Measurements from ENCODE around the gene EML6.

EML6 gene

DNA sequence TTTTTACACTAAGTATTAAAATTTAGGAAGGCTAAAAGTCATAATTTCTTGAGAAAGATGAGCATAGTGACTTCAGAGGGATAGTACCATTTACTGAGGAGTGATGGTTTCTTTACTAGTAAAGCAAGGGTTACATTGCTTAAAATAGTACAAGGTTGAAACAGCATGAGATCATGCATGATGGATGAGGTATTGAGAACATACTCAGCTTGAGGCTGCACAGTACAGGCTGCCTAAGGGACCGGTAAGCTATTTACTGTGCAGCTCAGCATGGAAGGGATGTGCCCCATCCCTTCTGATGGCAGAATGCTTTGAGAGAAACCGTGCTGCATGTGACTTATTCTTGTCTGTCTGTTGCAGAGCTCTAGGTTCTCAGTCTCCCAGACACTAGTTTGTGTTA, 122.1 kb downstream of the EML6 start:
- TF ChIP-seq, protein P1, sequence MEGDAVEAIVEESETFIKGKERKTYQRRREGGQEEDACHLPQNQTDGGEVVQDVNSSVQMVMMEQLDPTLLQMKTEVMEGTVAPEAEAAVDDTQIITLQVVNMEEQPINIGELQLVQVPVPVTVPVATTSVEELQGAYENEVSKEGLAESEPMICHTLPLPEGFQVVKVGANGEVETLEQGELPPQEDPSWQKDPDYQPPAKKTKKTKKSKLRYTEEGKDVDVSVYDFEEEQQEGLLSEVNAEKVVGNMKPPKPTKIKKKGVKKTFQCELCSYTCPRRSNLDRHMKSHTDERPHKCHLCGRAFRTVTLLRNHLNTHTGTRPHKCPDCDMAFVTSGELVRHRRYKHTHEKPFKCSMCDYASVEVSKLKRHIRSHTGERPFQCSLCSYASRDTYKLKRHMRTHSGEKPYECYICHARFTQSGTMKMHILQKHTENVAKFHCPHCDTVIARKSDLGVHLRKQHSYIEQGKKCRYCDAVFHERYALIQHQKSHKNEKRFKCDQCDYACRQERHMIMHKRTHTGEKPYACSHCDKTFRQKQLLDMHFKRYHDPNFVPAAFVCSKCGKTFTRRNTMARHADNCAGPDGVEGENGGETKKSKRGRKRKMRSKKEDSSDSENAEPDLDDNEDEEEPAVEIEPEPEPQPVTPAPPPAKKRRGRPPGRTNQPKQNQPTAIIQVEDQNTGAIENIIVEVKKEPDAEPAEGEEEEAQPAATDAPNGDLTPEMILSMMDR (conservative IDR thresholded peaks at IDR 0.05; ENCODE audit: low read depth, low read length): no peak
- H3K4me3 ChIP-seq (ENCODE audit: low read length): no peak overlapping the region
- no peak for DNase-seq (ENCODE audit: low read depth)

DNA sequence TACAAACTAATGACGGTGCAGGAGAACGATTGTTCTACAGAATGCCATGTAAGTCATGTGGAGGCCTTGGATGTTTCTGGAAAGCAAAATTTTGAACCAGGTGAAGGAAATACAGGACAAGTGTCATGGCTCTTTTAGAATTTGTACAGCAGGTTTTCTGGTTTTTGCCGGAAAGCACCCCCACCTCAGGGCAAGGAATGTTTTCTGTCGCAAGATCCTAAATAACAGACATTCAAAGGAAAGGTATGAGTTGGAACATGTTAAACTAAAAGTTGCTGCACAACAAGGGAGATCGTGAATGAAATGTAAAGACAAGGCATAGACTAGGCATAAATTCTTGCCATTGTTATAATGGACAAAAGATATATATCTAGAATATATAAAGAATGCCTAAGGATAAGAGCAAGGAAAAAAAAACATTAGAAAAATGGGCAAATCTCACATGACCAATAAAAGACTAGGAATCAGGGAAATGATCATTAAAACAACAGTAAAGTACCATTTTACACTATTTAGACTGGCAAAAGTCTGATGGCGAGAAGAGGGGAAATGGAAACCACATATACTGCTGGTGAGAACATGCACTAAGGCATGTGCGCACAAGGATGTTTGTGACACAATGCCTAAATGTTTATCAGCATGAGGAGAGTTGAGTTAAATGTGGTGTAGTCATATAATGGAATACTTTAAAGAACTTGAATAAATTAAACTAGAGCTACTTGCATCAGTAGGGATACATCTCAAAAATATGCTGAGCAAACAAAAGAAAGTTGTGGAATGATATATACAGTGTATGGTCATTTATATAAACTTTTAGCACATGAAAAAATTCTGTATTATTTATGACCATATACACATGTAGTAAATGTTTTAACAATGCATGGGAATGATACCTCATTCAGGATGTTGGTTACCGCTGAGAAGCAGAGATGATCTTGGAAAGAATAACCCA, 127.0 kb downstream of the EML6 start:
- TF ChIP-seq, protein P1 (conservative IDR thresholded peaks at IDR 0.05; ENCODE audit: low read depth, low read length): no peak
- H3K4me3 ChIP-seq (ENCODE audit: low read length): no peak overlapping the region
- no peak for DNase-seq (ENCODE audit: low read depth)

DNA sequence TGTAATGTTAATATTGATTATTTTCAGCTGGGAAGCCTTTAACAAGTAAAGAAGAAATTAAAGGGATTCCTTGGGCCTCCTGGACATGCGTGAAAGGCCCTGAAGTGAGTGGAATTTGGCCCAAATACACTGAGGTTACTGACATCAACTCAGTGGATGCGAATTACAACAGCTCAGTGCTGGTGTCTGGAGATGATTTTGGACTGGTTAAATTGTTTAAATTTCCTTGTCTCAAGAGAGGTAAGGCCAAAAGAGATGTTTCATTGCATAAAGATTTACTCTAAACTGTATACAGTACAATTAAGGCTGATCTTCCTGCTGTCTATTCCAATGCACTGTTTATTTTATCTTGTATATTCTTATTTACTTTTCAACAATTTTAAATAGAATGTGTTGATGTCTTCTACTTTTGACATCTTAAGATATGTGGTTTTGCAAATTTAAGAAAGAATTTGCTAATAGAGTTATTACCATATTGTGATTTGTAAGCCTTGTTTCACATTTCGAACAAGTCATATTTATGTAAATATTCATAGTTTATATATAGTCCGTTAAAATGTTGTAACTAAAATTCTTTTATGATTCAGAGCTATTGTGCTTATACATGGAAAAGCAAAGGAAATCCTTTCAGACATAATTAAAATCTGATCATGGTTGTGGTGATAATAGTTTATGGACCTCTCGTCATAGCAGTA, 130.3 kb downstream of the EML6 start:
- no peak for DNase-seq (ENCODE audit: low read depth)
- TF ChIP-seq, protein P1 (conservative IDR thresholded peaks at IDR 0.05; ENCODE audit: low read depth, low read length): no peak
- no peak overlapping the region for H3K4me3 ChIP-seq (ENCODE audit: low read length)

DNA sequence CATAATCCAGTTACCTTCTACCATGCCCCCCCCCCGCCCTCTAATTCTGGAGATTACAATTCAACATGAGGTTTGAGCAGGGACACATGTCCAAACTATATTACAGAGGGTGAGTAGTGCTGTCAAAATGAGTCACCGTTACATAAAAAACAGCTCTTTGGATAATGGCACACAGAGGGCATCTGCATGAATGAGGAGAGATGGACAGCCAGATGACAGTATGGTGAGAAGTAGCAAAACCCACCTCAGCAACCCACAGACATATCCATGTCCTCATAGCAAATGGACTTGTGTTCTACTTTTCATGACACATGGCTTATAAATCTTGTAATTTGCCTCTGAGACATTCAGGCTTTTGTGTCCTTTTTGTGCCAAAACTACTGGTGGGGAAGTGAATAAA, 132.0 kb downstream of the EML6 start:
- no peak overlapping the region for H3K4me3 ChIP-seq (ENCODE audit: low read length)
- TF ChIP-seq, protein P1 (conservative IDR thresholded peaks at IDR 0.05; ENCODE audit: low read depth, low read length): no peak
- DNase-seq (ENCODE audit: low read depth): no peak

DNA sequence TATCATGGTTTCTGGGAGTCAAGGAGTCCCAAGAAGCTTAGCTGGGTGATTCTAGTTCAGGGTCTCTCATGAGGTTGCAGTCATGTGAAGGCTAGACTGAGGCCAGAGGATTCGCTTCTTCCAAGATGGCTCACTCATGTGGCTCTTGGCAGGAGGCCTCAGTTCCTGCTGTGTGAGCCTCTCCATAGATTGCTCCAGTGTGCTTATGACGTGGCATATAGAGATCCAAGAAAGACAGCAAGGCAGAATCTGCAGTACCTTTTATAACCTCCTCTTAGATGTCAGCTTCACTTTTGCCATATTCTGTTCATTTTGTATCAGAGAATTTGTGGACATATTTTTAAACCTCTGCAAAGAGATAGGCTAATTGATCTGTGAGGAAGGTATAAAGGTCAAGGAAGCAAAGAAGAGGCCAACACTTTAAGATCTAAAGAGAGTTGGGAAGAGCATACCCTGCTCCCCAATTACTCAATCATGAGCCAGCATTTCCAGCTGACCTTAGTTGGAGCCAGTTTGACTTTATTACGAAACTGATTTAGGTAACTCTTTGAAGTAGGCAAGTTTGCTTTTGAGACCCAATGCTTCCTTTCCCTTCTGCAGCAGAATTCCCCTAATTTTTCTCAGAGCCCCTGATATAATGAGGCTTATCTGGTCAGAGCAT, 134.7 kb downstream of the EML6 start:
- DNase-seq (ENCODE audit: low read depth): no peak
- TF ChIP-seq, protein P1 (conservative IDR thresholded peaks at IDR 0.05; ENCODE audit: low read depth, low read length): no peak
- no peak overlapping the region for H3K4me3 ChIP-seq (ENCODE audit: low read length)

DNA sequence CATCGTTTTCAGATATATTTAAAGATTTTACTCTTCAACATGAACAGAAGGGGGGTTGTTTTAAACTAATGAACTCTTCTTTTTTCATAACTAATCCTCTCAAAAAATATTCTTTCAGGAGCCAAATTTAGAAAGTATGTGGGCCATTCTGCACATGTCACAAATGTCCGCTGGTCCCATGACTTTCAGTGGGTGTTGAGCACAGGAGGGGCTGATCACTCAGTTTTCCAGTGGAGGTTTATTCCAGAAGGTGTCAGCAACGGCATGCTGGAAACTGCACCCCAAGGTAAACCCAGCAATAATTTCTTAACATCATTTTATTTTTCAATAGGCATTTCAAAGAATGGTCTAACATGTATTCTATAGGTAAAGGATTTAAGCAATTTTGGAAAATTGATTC, 136.0 kb downstream of the EML6 start:
- TF ChIP-seq, protein P1 (conservative IDR thresholded peaks at IDR 0.05; ENCODE audit: low read depth, low read length): peak; percentile 16
- no peak for DNase-seq (ENCODE audit: low read depth)
- H3K4me3 ChIP-seq (ENCODE audit: low read length): no peak overlapping the region

Data from retinal pigment epithelial cell (primary cell).